Activated naive CD4-positive, alpha-beta T cell treated with anti-CD3 and anti-CD28 coated beads, Interleukin-2, amount 50 U/mL, for 24 hours (primary cell): ENCODE measurements around the gene SLC1A2.
A peak's percentile ranks its signal among the peaks of the same experiment; 100 is the strongest.

Source experiments
- H3K27ac Mint-ChIP-seq: one replicate; pipeline ENCODE4 v1.8.0; 2021; ENCODE audit warnings: mild to moderate bottlenecking, mixed read lengths
- H3K27me3 Mint-ChIP-seq: one replicate; pipeline ENCODE4 v1.8.0; 2021; ENCODE audit warnings: mixed read lengths
- H3K36me3 Mint-ChIP-seq: one replicate; pipeline ENCODE4 v1.8.0; 2021; ENCODE audit warnings: mixed read lengths
- H3K4me1 Mint-ChIP-seq: one replicate; pipeline ENCODE4 v1.8.0; 2021; ENCODE audit warnings: mixed read lengths
- H3K4me3 Mint-ChIP-seq: one replicate; pipeline ENCODE4 v1.8.0; 2021; ENCODE audit warnings: mild to moderate bottlenecking, mixed read lengths
- H3K9me3 Mint-ChIP-seq: one replicate; pipeline ENCODE4 v1.8.0; 2021; ENCODE audit warnings: mixed read lengths

SLC1A2 gene

GRCh38 chr11:35318977-35319925 is 100.1 kb downstream of the SLC1A2 start:
- H3K4me1 Mint-ChIP-seq = peaks cover 35% of the 10 kb centered on the region
- H3K4me3 Mint-ChIP-seq = peak overlapping the region; percentile 23
- no peaks in the 10 kb centered on the region for H3K27me3 Mint-ChIP-seq
- no peak overlapping the region for H3K27ac Mint-ChIP-seq
- no peaks in the 10 kb centered on the region for H3K9me3 Mint-ChIP-seq
- no peaks in the 10 kb centered on the region for H3K36me3 Mint-ChIP-seq

- Mint-ChIP-seq H3K4me1 (peaks cover 35% of the 10 kb centered on the region), H3K4me3 (no peak overlapping the region), H3K27ac (no peak overlapping the region), H3K9me3 (no peaks in the 10 kb centered on the region), H3K27me3 (no peaks in the 10 kb centered on the region), H3K36me3 (no peaks in the 10 kb centered on the region)
Observed at GRCh38 chr11:35318309-35318708, 101.0 kb downstream of the SLC1A2 start.

DNA sequence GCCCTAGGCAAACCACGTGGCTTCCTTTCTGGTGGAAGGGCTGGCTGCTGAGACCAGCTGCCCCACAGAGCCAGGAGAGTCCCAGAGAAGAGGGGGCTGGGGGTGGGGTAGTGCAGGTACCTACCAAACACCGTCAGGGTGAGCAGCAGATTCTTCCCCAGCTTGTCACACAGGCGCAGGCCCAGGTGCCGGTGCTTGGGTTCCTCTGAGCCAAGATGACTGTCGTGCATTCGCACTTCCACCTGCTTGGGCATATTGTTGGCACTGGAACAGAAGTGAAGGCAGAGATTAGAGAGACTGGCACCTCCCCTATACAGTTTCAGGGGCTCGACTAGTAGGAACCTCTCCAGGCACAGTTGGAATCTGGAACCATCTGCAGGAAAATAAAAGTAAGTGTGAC is 102.1 kb downstream of the SLC1A2 start:
- Mint-ChIP-seq H3K4me1 (peaks cover 35% of the 10 kb centered on the region), H3K36me3 (no peaks in the 10 kb centered on the region), H3K4me3 (no peak overlapping the region), H3K27me3 (no peaks in the 10 kb centered on the region), H3K9me3 (no peaks in the 10 kb centered on the region), H3K27ac (no peak overlapping the region)

- Mint-ChIP-seq H3K4me1 (peaks cover 34% of the 10 kb centered on the region), H3K27me3 (no peaks in the 10 kb centered on the region), H3K27ac (no peak overlapping the region), H3K36me3 (no peaks in the 10 kb centered on the region), H3K4me3 (no peak overlapping the region), H3K9me3 (no peaks in the 10 kb centered on the region)
Observed at GRCh38 chr11:35316161-35316560, 103.2 kb downstream of the SLC1A2 start.

DNA sequence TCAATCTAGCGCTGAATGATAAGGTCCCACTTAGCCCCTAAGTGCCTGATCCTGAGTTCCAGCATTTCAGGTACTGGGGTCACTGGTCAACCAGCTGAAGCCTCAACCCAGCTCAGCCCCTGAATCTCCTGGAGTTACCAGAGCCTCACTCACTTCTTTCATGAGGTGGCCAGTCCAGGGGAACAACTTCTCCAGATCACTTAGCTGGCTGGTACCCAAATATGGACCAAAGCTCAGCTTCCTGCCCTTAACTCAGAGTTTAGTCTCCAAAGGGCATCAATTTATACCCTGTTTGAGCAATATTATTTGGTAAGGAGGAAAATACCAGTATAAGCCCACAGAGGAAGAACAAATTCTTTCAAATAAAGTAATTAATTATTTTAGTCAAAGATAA is 105.6 kb downstream of the SLC1A2 start:
- Mint-ChIP-seq H3K4me3 (no peak overlapping the region), H3K27ac (no peak overlapping the region), H3K27me3 (no peaks in the 10 kb centered on the region), H3K9me3 (no peaks in the 10 kb centered on the region), H3K4me1 (peaks cover 16% of the 10 kb centered on the region), H3K36me3 (no peaks in the 10 kb centered on the region)

DNA sequence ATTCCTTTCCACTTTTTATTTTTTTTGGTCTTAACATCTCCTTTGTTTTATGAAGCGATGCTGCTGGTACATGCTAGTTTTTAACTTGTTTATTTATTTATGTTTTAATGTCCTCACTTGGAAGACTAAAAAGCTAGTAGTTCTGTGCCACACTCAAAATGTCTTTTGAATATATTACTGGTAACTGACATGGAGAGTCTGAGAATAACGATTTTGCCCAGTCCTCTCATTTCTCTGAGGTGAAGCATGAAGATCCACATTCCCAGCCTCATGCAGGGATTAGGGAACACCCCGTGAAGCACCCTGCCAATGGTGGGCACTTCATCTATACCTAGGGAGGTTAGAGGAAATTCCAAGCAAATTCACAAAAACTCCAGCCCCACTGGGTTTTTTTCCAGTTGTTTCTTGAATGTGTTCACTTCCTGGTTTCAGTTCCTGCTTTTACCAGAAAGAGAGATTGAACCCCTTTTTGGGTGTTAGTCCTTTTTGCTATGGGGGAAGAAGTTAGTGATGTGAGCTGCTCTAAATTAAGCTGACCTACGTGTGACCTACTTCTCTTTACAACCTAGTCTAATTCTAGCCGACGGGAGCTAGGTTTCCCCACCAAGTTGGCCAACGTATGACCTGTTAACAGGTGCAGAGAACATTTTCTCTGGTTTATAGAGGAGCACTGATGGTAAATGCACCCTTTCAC is 106.1 kb downstream of the SLC1A2 start:
- H3K27me3 Mint-ChIP-seq = no peaks in the 10 kb centered on the region
- no peaks in the 10 kb centered on the region for H3K36me3 Mint-ChIP-seq
- no peak overlapping the region for H3K4me3 Mint-ChIP-seq
- no peak overlapping the region for H3K27ac Mint-ChIP-seq
- peaks cover 12% of the 10 kb centered on the region for H3K4me1 Mint-ChIP-seq
- no peaks in the 10 kb centered on the region for H3K9me3 Mint-ChIP-seq

DNA sequence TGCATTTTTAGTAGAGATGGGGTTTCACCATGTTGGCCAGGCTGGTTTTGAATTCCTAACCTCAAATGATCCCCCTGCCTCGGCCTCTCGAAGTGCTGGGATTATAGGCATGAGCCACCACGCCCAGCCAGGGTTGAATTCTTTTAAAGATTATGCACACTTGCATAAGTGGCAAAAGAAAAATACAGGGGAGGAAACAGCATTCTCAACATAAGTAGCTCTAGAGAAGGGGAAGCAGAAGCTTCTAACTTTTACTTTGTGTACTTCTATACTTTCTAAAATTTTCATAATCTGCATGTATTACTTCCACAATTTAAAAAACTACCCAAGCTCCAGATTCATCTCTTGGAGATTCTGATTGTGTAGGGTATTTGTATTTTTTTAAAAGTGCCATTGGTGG is 108.0 kb downstream of the SLC1A2 start:
- Mint-ChIP-seq H3K36me3 (no peaks in the 10 kb centered on the region), H3K4me3 (no peak overlapping the region), H3K9me3 (no peaks in the 10 kb centered on the region), H3K27ac (no peak overlapping the region), H3K27me3 (no peaks in the 10 kb centered on the region), H3K4me1 (peaks cover 5% of the 10 kb centered on the region)

DNA sequence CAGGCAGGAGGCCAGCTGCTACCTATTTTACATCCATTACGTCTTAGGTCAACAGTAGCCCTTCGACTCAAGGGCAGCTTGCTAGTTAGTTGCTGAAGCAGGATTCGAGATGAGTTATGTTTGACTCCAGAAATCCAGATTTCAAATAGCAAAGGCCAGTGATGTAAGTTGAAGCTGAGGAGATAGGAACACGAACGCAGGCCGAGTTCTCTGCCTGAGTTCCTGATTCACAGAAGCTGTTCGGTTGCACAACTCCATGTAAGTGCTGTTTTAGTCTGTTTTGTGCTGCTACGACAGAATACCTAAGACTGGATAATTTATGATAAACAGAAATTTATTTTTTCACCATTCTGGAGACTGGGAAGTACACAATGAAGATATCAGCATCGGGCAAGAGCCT is 111.2 kb downstream of the SLC1A2 start:
- Mint-ChIP-seq H3K4me1 (peaks cover 29% of the 10 kb centered on the region), H3K9me3 (no peaks in the 10 kb centered on the region), H3K4me3 (no peak overlapping the region), H3K36me3 (no peaks in the 10 kb centered on the region), H3K27ac (no peak overlapping the region), H3K27me3 (no peaks in the 10 kb centered on the region)

DNA sequence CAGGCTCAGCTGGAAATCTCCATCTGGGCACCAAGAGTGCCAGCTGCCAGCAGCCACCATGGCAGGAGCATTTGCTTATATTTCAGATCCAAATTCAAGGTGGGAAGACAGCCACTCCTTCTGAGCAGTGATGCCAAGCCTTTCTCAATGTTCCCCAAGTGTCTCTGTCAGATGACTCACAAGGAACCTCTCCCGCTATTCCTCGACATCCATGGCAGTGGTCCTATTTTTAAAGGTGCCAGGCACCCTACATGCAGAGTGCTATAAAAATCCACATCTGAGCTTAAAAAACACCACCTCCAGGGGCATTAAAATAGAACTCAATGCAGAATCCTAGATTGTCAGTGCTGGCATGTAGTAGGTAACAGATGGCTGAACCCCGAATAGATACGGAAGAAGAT is 112.1 kb downstream of the SLC1A2 start:
- Mint-ChIP-seq H3K4me1 (peaks cover 29% of the 10 kb centered on the region), H3K36me3 (no peaks in the 10 kb centered on the region), H3K27ac (no peak overlapping the region), H3K9me3 (no peaks in the 10 kb centered on the region), H3K4me3 (no peak overlapping the region), H3K27me3 (no peaks in the 10 kb centered on the region)

DNA sequence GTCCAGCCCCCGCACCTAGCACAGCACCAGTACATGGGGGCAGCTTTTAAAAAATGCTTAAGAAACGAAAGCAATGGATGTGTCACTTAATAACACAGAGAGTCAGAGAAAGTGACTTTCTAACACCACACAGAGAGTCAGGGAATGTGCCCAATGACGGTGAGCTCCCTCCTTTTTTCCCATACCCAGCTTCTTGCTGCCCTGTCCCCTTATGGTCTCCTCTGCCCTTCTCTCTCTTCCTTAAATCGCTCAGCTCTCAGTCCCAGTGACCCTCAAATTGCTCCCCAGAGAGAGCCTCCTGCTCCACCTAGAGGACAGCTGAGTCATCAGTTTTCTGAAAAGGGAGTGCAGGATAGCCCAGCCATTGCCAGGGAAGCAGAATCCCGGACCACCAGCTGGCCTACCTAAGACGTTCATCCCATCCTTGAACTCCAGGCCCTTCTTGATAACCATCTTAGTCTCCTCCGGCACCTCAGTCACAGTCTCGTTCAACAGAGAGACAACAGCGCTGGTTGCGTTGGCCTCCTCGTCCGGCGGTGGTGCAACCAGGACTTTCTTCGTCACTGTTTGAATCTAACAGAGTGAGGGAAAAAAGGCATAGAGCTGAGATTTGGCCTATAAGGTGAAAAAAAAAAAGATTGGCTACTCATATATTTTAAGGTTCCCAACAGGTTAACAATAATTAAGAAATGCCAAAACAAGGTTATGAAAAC is 113.5 kb downstream of the SLC1A2 start:
- peak overlapping the region; percentile 81 for H3K27ac Mint-ChIP-seq
- H3K36me3 Mint-ChIP-seq = no peaks in the 10 kb centered on the region
- no peaks in the 10 kb centered on the region for H3K27me3 Mint-ChIP-seq
- no peaks in the 10 kb centered on the region for H3K9me3 Mint-ChIP-seq
- peak overlapping the region; percentile 67 for H3K4me3 Mint-ChIP-seq
- H3K4me1 Mint-ChIP-seq = peaks cover 29% of the 10 kb centered on the region

GRCh38 chr11:35304900-35305460 is 114.4 kb downstream of the SLC1A2 start:
- no peak overlapping the region for H3K4me3 Mint-ChIP-seq
- no peaks in the 10 kb centered on the region for H3K27me3 Mint-ChIP-seq
- H3K36me3 Mint-ChIP-seq = no peaks in the 10 kb centered on the region
- H3K4me1 Mint-ChIP-seq = peaks cover 29% of the 10 kb centered on the region
- peak overlapping the region; percentile 5 for H3K27ac Mint-ChIP-seq
- no peaks in the 10 kb centered on the region for H3K9me3 Mint-ChIP-seq

DNA sequence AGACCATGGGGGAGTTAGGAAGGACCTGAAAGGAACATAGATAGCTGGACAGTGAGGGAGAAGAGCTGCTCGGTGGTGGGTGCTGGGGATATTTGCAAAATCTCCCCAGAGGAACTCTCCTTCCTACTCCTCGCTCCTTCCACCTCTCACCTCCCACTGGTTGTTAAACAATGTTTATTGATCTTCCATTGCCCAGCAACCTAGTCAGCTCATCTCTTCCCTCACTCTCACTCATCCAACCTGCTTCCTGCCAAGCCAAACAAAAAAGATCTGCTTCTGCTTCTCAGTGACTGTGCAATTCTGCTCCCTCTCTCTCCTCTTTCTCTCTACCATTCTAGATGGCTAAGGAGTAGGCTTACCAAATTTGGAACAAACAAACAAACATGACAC is 115.0 kb downstream of the SLC1A2 start:
- peaks cover 29% of the 10 kb centered on the region for H3K4me1 Mint-ChIP-seq
- H3K27me3 Mint-ChIP-seq = no peaks in the 10 kb centered on the region
- no peaks in the 10 kb centered on the region for H3K9me3 Mint-ChIP-seq
- no peaks in the 10 kb centered on the region for H3K36me3 Mint-ChIP-seq
- peak overlapping the region; percentile 19 for H3K27ac Mint-ChIP-seq
- H3K4me3 Mint-ChIP-seq = no peak overlapping the region

DNA sequence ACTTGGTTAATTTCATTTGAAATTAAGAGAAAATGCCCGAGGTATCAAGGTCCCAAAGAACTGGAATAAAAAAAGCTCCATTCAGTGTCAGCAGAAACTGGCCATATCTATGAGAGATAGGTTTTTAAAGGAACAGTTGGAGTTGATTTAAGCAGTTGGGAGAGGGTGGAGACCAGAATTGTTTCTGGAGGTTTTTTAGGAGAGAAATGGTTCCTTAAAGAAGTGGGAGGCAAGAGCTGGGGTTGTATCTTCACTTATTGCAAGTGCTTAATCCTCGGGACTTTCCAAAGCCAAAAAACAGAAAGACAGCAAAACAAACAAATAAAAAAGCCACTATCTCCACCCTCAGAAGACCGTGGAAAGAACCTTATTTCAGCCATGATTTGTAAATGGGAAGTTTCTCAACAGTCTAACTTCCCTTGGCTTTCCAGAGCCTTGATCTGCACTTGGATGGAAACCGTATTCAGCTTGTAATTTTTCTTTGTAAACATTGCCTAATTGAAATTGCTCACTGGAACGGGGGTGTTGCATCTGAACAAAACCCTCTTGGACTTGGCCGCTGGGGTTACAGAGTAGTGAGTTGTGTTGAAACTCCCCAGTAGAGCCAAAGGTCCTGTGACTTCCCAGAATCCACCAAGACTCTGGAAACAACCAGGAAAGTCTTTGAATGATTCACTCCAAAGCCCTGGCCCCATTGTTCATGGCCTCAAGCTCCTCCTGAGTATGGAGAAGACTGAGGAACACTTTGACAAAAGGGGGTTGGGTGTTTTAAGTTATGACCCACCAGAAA is 115.6 kb downstream of the SLC1A2 start:
- peaks cover 29% of the 10 kb centered on the region for H3K4me1 Mint-ChIP-seq
- H3K4me3 Mint-ChIP-seq = no peak overlapping the region
- H3K27me3 Mint-ChIP-seq = no peaks in the 10 kb centered on the region
- no peaks in the 10 kb centered on the region for H3K9me3 Mint-ChIP-seq
- no peaks in the 10 kb centered on the region for H3K36me3 Mint-ChIP-seq
- no peak overlapping the region for H3K27ac Mint-ChIP-seq

DNA sequence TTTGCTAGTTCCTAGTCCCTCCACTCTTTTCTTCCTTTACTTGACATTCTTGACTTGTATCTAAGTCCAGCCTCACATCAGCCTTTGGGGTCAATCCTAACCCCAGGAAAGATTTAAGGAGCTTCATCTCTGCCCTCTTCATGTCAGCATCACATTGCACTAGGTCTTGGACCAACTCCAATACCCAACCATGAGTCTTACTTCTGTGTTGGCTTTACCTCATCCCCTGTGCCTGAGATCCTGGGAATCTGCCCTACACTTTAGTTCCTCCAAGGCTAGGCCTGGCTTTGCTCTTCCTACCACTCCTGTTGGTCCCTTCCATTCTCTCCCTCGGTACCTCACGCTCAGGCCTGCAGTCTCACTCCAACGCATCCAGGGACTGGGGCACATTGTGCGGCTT is 117.0 kb downstream of the SLC1A2 start:
- Mint-ChIP-seq H3K27me3 (no peaks in the 10 kb centered on the region), H3K4me3 (no peak overlapping the region), H3K36me3 (no peaks in the 10 kb centered on the region), H3K9me3 (no peaks in the 10 kb centered on the region), H3K27ac (no peak overlapping the region), H3K4me1 (peaks cover 29% of the 10 kb centered on the region)

DNA sequence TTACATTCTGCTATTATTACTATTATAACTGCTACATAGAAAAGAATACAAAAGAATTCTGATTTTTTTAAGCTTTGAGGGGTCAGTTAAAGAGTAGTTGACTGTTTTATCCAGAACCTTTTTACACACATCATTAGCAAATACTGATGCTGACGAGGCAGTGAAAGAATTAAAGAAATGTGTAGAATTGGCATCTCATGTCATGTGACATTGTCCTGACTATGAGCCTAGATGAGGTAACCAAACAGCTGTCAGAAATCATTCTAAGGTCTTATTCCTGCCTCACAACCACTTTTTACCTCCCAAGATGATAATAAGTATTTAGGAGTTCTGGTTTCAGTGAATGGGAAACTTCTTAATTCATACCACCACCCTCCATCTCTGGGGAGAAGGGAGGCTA is 121.0 kb downstream of the SLC1A2 start:
- Mint-ChIP-seq H3K4me3 (no peak overlapping the region), H3K9me3 (no peaks in the 10 kb centered on the region), H3K27me3 (no peaks in the 10 kb centered on the region), H3K4me1 (peaks cover 5% of the 10 kb centered on the region), H3K27ac (no peak overlapping the region), H3K36me3 (no peaks in the 10 kb centered on the region)
